NCI-H446 treated with DMSO at 0.1 percent for 48 hours (cell line): ENCODE data around the gene FYB1.
A peak's percentile ranks its signal among the peaks of the same experiment; 100 is the strongest.

Experiments
- DNase-seq: peaks from one replicate; lab custom pipeline; 2025; lab: John Stamatoyannopoulos, UW

The FYB1 gene

DNA sequence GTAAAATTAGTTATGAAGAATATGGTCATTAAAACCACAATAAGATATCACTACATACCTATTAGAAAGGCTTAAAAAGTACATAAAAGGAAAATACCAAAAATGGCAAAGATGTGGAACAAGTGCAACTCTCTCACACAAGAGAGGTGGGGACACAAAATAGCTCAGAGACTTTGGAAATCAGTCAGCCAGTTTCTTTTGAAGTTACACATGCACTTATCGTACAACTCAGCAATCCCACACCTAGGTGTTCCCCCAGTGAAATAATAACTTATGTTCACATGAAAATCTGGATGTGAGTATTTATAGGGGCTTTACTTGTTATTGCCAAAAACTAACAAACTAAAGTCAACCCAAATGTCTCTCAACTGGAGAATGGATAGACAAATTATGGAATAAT, 135.4 kb downstream of the FYB1 start:
- no peak for DNase-seq

DNA sequence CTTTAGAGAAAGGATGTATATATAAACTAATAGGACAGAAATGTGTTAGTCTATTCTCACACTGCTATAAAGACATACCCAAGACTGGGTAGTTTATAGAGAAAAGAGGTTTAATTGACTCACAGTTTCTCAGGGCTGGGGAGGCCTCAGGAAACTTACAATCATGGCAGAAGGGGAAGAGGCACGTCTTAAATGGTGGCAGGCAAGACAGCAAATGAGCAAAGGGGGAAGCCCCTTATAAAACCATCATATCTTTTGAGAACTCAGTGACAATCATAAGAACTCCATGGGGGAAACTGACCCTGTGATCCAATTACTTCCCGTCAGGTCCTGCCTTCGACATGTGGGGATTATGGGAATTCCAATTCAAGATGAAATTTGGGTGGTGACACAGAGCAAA, 136.4 kb downstream of the FYB1 start:
- no peak for DNase-seq

DNA sequence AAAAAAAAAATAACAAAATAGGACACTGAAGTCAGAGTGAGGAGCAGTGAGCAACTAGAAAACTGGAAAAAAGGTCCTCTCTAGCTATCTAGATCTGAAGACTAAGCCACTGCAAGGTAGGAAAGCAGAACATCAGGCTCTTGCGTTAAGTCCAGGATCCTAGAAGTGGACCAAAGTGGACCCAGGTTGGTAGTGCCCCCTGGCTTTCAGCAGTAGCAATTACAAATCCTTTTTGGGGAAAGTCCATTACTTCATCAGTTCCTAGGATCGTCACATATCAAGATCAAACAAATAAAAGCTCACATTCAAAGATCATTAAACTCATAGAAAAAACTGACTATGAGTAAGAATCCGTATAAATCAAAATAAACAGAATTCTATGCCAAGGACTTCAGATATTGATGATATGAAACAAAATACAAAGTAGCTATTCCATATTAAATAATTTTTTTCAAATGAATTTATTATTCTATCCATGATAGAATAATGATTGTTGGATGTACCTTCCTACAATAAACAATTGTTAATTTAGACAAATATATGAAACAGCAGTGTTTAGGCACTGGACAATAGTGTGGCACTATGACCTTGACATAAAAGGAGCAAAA, 138.7 kb downstream of the FYB1 start:
- peak; percentile 35 for DNase-seq

DNA sequence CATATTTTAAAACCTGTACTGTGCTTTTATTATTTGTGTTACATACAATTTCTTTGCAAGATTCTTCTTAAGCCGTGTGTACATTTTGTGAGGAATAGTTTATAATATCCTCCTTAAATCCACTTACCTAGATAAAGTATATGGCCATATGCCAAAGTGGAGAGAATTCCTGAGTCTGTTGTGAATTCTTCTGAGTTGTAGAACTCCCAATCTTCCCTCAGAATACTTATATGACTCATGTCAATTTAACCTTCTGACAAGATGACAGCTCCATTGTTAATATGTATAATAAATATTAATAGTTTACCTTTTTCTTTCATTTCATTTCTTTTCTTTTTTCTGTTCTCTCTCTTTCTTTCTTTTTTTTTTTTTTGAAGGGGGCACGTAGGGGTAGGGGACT, 139.2 kb downstream of the FYB1 start:
- no peak for DNase-seq

DNA sequence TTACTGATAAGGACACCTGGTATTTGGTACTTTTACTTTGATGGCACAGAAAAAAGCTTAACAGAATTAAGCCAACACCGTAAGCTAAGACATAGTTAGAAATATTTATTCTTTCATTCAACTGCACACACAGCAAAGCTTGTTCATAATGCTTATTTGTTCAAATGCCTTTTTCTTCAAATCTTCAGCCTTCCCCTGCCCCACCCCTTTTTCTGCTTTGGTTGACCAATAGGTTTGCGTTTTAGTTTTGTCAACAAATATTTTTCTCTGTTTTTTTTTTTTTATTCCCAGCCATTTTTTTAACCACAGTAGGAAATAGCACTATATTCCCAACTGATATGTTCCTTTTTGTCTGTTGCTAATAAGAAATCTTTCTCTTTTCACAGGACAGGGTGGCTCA, 140.2 kb downstream of the FYB1 start:
- no peak for DNase-seq

DNA sequence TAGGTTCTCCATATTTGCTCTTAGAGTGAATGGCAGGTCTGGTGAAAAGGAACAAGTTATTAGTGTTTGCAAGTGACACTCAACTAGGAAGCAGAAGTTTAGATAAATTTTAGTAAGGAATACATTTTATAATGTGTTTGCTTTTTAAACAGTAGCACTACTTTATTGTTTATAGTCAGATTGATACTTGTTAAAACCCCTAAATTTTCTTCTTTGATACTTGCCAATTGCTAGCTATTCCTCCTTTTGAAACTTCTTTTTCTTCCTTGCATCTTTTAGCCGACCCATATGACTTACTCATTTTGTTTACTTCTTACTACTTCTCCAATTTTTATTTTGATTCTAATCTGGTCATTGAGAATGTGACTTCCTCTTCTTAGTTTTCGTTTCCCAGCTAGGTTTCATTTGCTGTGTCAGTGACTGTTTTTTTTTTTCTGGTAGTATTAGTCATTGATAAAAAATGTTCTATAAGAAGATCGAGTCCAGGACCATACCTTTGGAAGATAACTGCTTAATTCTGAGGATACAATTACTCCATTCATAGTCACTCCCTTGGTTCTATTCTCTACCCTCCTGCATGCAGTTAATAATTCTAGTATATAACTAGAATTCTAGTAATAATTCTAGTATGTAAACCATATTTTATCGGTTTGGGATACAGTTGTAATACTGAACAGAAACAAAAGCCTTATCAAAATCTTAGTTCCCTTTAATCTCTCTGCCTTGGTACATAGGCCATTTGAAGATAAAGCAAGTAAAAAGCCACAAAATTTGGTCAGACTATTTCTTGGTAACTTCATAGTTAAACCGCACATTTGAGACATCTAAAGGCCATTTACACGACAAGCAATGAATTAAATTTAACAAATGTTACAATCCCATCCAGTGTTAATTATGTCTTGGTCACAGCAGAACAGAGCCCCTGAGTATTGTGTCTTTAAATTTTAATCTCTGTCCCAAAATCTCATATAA, 142.3 kb downstream of the FYB1 start:
- no peak for DNase-seq

DNA sequence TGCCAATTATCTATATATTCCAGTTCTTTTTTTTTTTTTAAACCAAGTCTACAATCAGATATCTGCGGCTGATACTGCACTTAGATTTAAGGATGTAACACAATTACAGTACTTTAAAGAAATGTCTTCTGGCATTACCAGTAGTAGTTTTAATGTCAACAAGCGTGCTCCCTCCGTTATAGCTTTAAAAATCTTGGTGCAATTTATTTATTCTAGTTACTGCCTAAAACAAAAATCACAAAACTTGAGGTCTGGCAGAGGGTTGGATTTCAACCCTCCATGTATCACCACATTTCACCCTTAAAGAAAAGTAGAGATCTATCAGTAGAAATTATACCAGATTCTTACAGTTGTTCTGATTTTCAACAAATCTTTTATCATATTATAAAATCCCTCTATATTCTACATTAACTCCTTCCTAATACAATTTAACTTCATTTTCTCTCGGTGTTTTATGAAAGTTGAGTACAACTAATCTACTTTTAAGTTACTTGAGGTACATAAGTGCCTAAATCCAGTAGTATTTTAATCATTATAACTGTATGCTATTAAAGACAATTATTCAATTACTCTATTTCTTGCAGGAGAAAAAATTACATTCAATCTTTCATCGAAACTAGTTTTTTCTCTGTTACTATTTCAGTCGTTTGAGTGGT, 143.1 kb downstream of the FYB1 start:
- no peak for DNase-seq

DNA sequence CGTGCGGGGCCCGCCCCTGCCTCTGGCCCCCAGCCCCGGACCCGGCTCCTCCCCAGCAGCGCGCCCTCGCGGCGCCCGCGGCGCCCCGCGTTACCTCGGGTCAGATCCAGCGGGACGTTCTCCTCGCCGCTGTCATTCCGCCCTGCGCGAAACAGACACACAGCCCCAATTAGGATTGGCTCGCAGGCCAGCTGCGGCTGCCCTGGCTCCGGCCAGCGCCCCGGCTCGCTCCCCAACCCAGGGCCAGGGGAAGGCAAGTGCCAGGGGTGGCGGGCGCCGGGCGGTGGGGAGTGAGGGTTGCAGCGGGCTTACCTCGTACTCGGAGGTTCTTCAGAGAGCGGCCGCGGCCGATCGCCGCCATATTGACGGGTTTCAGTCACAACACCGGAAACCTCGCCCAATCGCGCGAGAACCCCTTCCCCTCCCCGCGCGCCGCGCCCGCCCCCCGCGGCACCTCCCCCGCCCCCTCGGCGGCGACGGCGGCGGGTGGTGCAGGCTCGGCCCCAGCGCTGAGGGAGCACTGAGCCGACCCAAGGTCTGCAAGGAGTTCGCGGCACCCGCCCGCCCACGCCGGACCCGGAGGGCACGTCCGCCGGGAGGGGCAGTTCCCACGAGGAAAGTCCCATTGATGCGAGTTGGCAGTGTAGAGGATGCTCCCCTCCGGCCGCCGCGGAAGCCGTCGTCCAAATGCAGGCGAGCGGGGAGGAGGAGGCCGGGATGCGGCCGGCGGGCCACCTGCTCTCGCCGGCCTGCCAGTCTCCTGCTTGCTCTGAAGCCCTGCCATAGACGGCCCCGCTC, 145.1 kb downstream of the FYB1 start, which contains the start of gene RICTOR:
RICTOR (minus strand) TSS at position 383 of the 798 bp plus-strand sequence; CDS start at position 361, 22 bp downstream.
- DNase-seq = peak; percentile 84

DNA sequence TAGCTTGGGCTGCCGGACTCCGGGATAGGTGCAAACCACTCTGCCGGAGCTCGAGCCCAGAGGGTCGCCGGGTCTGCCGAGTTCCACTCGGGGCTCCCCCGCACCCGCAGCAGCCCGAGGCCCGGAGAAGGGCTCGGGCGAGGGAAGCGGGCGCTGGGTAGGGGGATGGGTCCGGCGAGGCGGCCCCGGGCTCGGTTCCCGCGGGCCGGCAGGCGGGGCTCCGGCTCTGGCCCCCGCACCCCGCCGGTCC, 145.7 kb downstream of the FYB1 start:
- no peak for DNase-seq

DNA sequence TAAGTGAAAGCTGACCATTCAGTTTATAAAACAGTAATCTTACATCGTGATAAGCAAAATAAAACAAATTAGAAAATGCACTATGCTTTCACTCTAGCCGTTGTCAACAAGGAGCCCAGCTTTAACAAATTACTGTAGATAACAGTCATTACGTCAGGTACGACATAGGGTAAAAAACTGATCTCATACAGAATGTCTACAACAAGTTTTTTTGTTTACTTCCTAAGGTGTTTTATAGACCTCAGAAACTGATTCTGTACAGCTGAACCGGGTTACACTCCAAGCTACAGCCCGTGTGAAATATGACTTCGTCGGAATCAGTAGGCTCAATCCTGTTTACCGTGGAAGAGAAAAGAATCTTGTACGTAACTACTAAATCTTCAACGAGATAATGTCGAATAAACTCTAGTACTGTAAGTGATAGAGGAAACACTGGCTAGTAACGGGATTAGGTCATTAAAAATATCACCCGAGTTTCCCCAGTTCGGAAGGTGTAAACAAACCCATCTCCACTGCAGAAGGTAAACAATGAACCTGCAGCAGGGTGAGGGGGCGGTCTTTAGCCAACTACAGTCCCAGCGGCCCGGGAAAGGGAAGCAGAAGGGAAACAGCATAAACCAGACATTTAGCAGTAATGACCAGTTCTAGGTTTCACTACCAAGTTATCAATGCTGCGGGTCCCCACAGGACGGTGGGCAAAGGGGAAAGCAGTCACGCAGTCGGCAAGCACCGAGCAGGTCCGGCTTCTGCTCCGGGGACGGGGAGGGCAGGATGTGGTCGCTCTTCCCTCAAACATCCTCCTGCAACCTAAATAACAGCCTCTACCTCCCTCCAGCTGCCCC, 146.2 kb downstream of the FYB1 start:
- DNase-seq = no peak

DNA sequence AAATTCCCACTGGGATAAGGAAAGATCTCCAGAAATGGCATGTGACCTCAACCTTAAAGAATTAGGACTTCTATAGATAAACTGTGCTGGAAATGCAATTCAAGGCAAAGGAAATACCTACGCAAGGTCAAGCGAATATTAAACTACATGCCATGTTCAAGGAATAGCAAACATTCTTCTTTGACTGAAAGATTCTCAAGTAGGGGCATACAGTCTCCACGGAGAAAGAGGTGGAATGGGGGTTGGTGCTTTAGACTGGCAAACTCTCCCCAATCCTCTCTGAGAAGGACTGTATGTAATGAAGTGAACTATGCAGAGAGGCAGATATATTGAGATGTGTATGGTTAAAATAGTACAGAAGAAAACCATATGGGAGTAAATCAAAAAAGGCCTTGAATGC, 151.3 kb downstream of the FYB1 start:
- DNase-seq = no peak

DNA sequence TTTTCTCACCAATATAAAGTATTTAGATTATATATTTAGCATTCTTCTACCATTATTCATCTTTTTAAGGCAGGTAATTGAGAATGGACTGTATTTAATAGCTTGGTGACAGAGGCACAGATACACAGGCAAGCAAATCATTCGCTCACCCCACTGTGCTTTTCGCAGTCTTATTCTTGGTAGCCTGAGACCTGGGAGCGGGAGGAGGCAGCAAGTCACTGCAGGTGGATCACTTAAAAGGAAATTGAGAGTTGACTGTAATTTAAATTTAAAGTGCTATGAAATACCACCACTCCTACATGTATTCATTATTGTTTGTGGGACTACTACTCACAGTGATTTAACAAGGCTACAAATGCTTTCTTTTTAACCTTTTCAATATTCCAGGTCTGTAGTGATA, 154.9 kb downstream of the FYB1 start:
- no peak for DNase-seq

DNA sequence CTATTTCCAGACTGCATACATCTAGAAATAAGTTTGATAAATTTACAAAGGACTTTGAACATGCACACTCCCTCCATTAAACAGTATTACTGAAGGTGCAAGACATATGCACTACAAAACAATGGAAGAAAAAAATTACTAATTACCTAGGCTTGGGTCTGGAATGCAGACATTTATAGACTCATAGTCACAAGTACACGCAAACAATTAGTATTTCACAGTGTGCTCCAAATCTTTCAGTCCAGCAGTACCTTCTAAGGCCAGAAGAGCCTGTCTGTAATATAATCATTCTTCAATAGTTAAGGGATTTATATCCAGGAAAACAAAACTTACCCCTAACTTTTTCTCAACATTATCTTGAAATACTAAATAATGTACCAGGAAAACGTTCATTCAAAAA, 156.3 kb downstream of the FYB1 start:
- no peak for DNase-seq

DNA sequence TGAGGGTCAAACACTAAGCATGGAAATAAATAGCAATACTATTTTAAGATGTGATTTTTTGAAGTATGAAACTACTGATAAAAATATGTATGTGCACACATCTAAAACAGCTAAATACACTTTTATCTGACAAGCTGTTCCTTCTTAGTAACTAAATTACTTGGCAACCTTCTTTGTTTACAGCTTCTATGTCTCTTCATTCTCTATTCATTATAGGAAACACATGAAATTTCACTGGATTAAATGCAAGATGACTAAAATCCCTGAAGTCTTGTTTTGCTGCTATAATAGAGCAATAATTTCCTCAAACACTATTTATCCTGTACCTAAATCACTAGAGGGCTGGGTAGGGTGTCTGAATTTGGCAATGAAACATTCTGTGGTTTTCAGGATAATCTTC, 156.8 kb downstream of the FYB1 start:
- DNase-seq = no peak

DNA sequence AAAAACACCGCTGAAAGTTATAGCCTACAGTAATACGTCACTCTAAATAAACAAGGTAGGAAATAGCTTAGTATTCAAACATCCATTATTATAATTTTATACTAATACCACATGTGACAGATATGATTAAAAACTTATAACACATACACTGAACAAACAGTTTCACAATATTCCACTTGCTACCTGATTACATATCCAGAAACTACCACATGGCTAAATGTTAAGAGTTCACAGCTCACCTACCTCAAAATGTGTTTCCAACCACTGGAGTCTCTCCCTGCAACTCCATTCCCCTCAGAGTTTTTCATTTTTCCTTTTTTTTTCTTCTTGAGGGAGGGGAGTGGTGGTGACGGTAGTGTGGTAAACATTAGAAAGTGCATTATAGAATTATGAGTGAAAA, 157.3 kb downstream of the FYB1 start:
- no peak for DNase-seq

DNA sequence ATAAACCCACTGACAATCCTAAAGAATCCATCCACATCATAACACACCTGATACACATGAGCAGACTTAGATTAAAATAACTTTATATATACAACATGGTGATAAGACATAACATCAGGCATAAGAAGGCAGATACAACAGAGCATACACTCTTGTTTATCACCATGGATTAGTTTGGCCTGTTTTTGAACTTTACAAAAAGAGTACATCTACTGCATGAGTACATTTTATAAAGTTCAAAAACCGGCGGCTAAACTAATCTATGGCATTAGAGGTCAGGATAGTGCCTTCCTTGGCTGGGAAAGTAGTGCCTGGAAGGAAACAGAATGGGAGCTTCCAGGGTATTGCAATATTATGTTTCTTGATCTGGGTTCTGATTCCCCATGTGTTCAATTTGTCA, 160.3 kb downstream of the FYB1 start:
- DNase-seq = no peak

DNA sequence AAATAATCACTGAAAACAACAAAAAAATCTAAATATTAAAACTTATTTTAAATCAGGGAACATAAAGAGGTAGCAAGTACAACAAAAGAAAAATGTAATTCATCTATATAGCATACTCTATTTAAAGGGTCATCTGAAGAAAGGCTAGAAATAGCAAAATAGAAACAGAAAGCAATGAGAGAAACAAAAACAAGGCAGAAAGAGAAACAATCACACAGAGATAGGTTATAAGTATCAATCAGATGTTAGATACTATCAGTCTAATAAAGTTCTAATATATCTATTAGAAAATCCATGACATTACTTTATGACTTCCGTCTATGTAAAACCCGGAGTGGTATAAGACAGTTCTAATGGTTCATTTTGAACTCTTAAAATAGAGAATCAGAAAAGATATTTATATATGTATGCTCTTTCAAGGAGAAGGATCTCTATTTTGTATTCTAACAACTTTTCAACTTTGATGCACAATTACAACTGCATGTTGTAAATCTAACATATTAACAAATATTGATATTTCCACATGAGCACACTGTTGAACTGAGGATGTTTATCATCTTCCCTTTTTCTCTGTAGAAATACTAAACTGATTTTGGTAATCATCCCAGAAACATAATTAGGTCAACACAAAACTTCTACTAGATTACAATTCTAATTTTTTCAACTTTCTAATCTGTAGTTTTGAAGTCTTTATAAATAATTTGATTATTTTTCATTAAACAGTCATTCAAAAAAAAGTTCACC, 161.0 kb downstream of the FYB1 start:
- DNase-seq = no peak

DNA sequence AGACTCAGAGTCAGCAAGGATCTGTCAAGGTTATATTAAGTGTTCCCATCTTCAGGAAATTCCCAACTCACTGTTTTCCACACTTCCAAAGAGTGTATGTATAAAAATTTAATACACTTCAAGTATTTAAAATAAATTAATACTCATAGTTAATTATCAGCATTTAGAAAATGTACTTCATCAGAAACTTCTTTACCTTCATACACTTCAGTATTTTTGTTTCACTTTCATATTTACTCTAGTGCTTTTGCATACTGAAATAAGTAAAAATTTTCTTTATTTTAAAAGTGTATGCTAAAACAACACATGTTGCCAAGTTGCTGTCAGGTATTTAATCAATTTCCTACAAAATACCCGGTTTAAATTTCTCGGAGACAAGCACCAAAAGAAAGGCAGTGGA, 161.6 kb downstream of the FYB1 start:
- DNase-seq = no peak

DNA sequence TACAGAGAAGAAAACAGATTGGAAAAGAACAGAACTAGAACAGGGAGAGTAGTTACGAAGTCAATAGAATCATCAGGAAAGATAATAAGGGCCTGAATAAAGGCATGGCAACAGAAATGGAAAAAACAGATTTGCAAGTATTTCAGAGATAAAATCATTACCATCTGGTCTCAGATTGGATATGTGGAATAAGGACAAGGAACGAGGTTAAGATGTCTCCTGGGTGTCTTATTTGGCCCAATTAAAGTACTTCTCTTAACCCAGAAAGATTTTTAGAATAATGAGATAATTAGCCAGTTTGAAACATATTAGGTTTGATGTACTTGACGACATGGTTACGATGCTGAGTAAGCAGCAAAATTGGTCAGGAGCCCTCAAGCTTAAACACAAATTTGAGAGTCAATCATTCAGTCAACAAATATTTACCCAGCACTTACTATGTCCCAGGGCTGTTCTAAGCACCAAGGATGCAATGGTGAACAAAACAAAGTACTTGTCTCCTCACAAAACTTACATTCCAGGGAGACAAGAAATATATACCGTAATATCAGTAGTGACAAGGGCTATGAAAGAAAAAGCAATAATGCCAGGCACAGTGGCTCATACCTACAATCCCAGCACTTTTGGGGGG, 163.5 kb downstream of the FYB1 start:
- DNase-seq = no peak
